ENCODE data around the gene IL17RD. TPM values are rescaled to one million over a fixed set of nuclear protein-coding genes. Genes with fewer than 3 reads are reported as not detected.

Gene IL17RD
- total and polyA plus RNA-seq, 9 of the 15 experiments (the other 6 are each of a cell fraction or from before 2014, with no cell fraction given): under 0.01 to 0.09 (median 0.04) TPM; not detected in 4

GRCh38 chr3:57088503-57088902, 76.7 kb downstream of the IL17RD start:
- H3K79me2 ChIP-seq (ENCODE audit: control insufficient read depth, insufficient read depth, low read length): no peaks in the 10 kb centered on the region
- H3K27ac ChIP-seq (ENCODE audit: extremely low read depth, low read depth, low read length): no peak overlapping the region
- no peak overlapping the region for H2AFZ ChIP-seq (ENCODE audit: low read depth, low read length)
- no peak overlapping the region for H3K4me2 ChIP-seq (ENCODE audit: insufficient read depth, low read length)
- no TSS peak for BruUV-seq (replicated peaks)
- H3K4me3 ChIP-seq: no peak overlapping the region
- H3K9me1 ChIP-seq (ENCODE audit: control insufficient read depth, insufficient read depth, low read length): no peaks in the 10 kb centered on the region
- TF ChIP-seq ZNF395 (CRISPR knock-in tag; IDR thresholded peaks at IDR 0.05) (no peak), THRA (IDR thresholded peaks at IDR 0.05) (no peak), RBM25 (IDR thresholded peaks at IDR 0.05; ENCODE audit: low read depth, low read length, severe bottlenecking) (peak; percentile 53), ZNF134 (CRISPR knock-in tag; conservative IDR thresholded peaks at IDR 0.05) (no peak), ATF1 (CRISPR knock-in tag; IDR thresholded peaks at IDR 0.05) (no peak), ATF1 (tag; IDR thresholded peaks at IDR 0.05) (no peak), RBM22 (IDR thresholded peaks at IDR 0.05; ENCODE audit: low read depth, low read length, poor library complexity, severe bottlenecking) (no peak), XRCC3 (IDR thresholded peaks at IDR 0.05) (no peak)
- CTCF ChIA-PET (ENCODE audit: low intra/inter-chr PET ratio): no interaction called here
- intact Hi-C loops (cut with micrococcal nuclease) (no loop called here), in situ Hi-C loops (cut with MboI) (no loop called here)
- DNase-seq (ENCODE audit: extremely low read depth in 1 of 4, low spot score in 3 of 4) (no peak), FAIRE-seq (no peak), ATAC-seq (no peak)
- H3K27me3 ChIP-seq (ENCODE audit: control insufficient read depth in 2 of 2, insufficient read depth in 2 of 2, low read length in 2 of 2): no peaks in the 10 kb centered on the region; a peak in 2 of 5 replicates
- WGBS (ENCODE audit: insufficient coverage, low coverage, missing lambda C conversion rate): 19% methylated on average over 5 of the region's 5 CpGs
- POLR2A ChIA-PET: interaction anchor here (0.6 kb wide), 1 partner anchor 84 kb away, joined by 4 read pairs; no protein-coding TSS in a partner anchor
- H3K4me1 ChIP-seq (replicated peaks in 1 of 2; ENCODE audit: control insufficient read depth in 2 of 2, insufficient read depth in 2 of 2, low read length in 2 of 2): no peaks in the 10 kb centered on the region
- H4K20me1 ChIP-seq (replicated peaks; ENCODE audit: control insufficient read depth, insufficient read depth, low read length): no peaks in the 10 kb centered on the region
- H3K36me3 ChIP-seq (ENCODE audit: control insufficient read depth, insufficient read depth, low read length): no peaks in the 10 kb centered on the region
- no peak overlapping the region for H3K9ac ChIP-seq (ENCODE audit: insufficient read depth in 1 of 2, low read depth in 2 of 2, low read length in 2 of 2)
- no peaks in the 10 kb centered on the region for H3K9me3 ChIP-seq (replicated peaks; ENCODE audit: control insufficient read depth, insufficient read depth, low read depth, low read length)

Measured in K562 (cell line).